ENCODE data around the gene GATAD2A.

DNA sequence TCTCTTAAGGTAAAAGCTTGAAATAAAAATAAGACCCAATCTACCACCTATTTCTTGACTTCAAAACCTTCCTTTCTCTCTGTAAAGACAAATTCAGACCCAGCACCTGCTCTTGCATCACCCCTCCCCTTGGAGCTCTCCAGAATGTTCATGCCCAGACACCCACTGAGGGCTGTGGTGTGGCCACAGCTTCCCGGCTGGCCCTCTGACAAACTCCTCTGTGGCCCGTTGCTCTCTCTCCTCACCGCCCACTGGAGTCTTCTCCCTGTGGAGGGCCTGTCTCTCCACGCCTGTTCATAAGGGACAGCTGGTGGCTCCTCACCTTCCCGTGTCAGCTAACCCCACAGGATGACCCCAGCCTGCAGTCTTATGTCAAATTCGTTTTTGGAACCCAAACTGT lies 60.7 kb downstream of the GATAD2A start:
- TF ChIP-seq, protein P1, sequence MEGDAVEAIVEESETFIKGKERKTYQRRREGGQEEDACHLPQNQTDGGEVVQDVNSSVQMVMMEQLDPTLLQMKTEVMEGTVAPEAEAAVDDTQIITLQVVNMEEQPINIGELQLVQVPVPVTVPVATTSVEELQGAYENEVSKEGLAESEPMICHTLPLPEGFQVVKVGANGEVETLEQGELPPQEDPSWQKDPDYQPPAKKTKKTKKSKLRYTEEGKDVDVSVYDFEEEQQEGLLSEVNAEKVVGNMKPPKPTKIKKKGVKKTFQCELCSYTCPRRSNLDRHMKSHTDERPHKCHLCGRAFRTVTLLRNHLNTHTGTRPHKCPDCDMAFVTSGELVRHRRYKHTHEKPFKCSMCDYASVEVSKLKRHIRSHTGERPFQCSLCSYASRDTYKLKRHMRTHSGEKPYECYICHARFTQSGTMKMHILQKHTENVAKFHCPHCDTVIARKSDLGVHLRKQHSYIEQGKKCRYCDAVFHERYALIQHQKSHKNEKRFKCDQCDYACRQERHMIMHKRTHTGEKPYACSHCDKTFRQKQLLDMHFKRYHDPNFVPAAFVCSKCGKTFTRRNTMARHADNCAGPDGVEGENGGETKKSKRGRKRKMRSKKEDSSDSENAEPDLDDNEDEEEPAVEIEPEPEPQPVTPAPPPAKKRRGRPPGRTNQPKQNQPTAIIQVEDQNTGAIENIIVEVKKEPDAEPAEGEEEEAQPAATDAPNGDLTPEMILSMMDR (conservative IDR thresholded peaks at IDR 0.05 in 1 of 2, IDR thresholded peaks at IDR 0.05 in 1 of 2; ENCODE audit: low read depth in 1 of 2, low read length in 2 of 2), result no peak
- TF ChIP-seq EZH2 (IDR thresholded peaks at IDR 0.05; ENCODE audit: low read length, missing control alignments), result no peak

Measured in fibroblast of lung (primary cell).